ENCODE data around the gene COL5A1. TPM values are rescaled to one million over a fixed set of nuclear protein-coding genes. Genes with fewer than 3 reads are reported as not detected.

COL5A1 gene
- polyA plus RNA-seq, 1 donor (not counting 4 experiments of a cell fraction or from before 2014, with no cell fraction given), result 3.1 TPM

DNA sequence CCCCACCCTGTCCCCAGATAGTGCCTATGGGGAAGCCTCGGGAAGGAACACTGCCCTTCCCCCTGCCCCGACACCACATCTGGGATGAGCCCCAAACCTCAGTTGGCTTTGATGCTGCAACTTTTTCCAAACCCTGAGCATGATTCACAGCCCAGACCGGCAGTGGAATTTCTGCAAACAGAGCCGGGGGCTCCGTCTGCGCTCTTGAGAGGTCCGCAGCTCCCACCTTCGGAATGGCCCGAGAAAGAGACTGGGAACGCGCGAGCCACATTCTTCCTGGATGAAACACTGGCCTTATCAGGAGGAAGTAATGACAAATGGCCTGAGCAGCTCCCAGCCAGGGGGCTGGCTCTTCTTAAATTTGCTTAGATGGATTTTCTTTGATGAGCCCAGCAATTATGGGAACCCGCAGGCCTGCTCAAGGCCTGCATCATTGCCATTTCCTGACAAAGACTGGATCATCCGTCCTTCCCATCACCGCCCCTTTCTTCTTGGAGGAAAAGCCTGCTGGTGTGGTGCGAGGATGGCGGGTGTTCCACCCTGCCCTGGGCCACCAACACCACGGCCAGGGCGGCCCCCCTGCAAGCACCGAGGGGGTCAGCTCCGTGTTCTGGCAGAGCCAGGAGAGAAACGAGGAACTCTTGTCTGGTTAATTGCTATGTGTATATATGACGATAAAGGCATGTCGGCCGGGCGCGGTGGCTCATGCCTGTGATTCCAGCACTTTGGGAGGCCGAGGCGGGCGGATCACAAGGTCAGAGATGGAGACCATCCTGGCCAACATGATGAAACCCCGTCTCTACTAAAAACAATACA, 38.8 kb upstream of the COL5A1 start:
- H3K4me3 ChIP-seq (ENCODE audit: control insufficient read depth in 2 of 3, extremely low read depth in 1 of 3, insufficient read depth in 2 of 3, low read depth in 1 of 3, low read length in 3 of 3), result no peak overlapping the region
- no peak for FAIRE-seq
- no peak overlapping the region for H3K27ac ChIP-seq (ENCODE audit: control insufficient read depth, insufficient read depth, low read length)
- TF ChIP-seq EZH2 (IDR thresholded peaks at IDR 0.05; ENCODE audit: low read length), result no peak
- TF ChIP-seq, protein P1, sequence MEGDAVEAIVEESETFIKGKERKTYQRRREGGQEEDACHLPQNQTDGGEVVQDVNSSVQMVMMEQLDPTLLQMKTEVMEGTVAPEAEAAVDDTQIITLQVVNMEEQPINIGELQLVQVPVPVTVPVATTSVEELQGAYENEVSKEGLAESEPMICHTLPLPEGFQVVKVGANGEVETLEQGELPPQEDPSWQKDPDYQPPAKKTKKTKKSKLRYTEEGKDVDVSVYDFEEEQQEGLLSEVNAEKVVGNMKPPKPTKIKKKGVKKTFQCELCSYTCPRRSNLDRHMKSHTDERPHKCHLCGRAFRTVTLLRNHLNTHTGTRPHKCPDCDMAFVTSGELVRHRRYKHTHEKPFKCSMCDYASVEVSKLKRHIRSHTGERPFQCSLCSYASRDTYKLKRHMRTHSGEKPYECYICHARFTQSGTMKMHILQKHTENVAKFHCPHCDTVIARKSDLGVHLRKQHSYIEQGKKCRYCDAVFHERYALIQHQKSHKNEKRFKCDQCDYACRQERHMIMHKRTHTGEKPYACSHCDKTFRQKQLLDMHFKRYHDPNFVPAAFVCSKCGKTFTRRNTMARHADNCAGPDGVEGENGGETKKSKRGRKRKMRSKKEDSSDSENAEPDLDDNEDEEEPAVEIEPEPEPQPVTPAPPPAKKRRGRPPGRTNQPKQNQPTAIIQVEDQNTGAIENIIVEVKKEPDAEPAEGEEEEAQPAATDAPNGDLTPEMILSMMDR (optimal IDR thresholded peaks at IDR 0.05 in 1 of 3, IDR thresholded peaks at IDR 0.05 in 1 of 3, conservative IDR thresholded peaks at IDR 0.05 in 1 of 3; ENCODE audit: extremely low read depth in 1 of 3, insufficient read depth in 2 of 3, low read length in 3 of 3), result no peak
- dilution Hi-C loops (cut with MboI; ENCODE audit: extremely low pct_ligation_motif_present, low sequenced_read_pairs), result no loop called here
- DNase-seq (ENCODE audit: low read depth, low spot score), result no peak
- H2AFZ ChIP-seq (ENCODE audit: control insufficient read depth, low read length), result no peak overlapping the region
- no peak overlapping the region for H3K4me2 ChIP-seq (ENCODE audit: control insufficient read depth, extremely low read depth, insufficient read depth, low read depth, low read length)
- H3K4me1 ChIP-seq (ENCODE audit: control insufficient read depth, extremely low read depth, insufficient read depth, low read length), result no peaks in the 10 kb centered on the region
- no peak overlapping the region for H3K9ac ChIP-seq (ENCODE audit: control insufficient read depth, extremely low read depth, insufficient read depth, low read length)
- no peaks in the 10 kb centered on the region for H3K9me1 ChIP-seq (ENCODE audit: control insufficient read depth, extremely low read depth, insufficient read depth, low read length)
- no peaks in the 10 kb centered on the region for H3K36me3 ChIP-seq (ENCODE audit: control insufficient read depth in 2 of 2, extremely low read depth in 1 of 2, insufficient read depth in 2 of 2, low read length in 2 of 2)
- no peaks in the 10 kb centered on the region for H3K79me2 ChIP-seq (ENCODE audit: control insufficient read depth, insufficient read depth, low read length)
- peaks cover 2% of the 10 kb centered on the region for H3K9me3 ChIP-seq (ENCODE audit: control insufficient read depth, low read depth, low read length)
- no peaks in the 10 kb centered on the region for H4K20me1 ChIP-seq (ENCODE audit: control insufficient read depth, extremely low read depth, insufficient read depth, low read length)
- H3K27me3 ChIP-seq (ENCODE audit: control insufficient read depth, extremely low read depth, insufficient read depth, low read length), result peaks cover 18% of the 10 kb centered on the region

DNA sequence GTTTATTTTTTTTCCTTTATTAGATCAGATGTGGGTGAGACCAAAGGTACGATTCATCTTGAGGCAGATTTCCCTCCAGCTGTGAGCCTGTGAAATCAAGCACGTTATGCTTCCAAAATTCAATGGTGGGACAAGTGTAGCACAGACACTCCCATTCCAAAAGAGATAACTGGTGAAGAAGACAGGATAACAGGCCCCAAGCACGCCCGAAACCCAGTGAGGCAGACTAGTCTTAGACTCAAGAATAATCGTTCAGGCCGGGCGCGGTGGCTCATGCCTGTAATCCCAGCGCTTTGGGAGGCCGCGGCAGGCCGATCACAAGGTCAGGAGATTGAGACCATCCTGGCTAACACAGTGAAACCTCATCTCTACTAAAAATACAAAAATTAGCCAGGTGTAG, 36.8 kb upstream of the COL5A1 start:
- peaks cover 12% of the 10 kb centered on the region for H3K27me3 ChIP-seq (ENCODE audit: control insufficient read depth, extremely low read depth, insufficient read depth, low read length)
- no peaks in the 10 kb centered on the region for H3K36me3 ChIP-seq (ENCODE audit: control insufficient read depth in 2 of 2, extremely low read depth in 1 of 2, insufficient read depth in 2 of 2, low read length in 2 of 2)
- no peak for TF ChIP-seq EZH2 (IDR thresholded peaks at IDR 0.05; ENCODE audit: low read length)
- TF ChIP-seq, protein P1 (optimal IDR thresholded peaks at IDR 0.05 in 1 of 3, IDR thresholded peaks at IDR 0.05 in 1 of 3, conservative IDR thresholded peaks at IDR 0.05 in 1 of 3; ENCODE audit: extremely low read depth in 1 of 3, insufficient read depth in 2 of 3, low read length in 3 of 3), result no peak
- peaks cover 2% of the 10 kb centered on the region for H3K9me3 ChIP-seq (ENCODE audit: control insufficient read depth, low read depth, low read length)
- DNase-seq (ENCODE audit: low read depth, low spot score) (no peak), FAIRE-seq (no peak)
- no peaks in the 10 kb centered on the region for H3K79me2 ChIP-seq (ENCODE audit: control insufficient read depth, insufficient read depth, low read length)
- no peak overlapping the region for H3K4me2 ChIP-seq (ENCODE audit: control insufficient read depth, extremely low read depth, insufficient read depth, low read depth, low read length)
- dilution Hi-C loops (cut with MboI; ENCODE audit: extremely low pct_ligation_motif_present, low sequenced_read_pairs), result no loop called here
- H3K27ac ChIP-seq (ENCODE audit: control insufficient read depth, insufficient read depth, low read length), result no peak overlapping the region
- H3K9ac ChIP-seq (ENCODE audit: control insufficient read depth, extremely low read depth, insufficient read depth, low read length), result no peak overlapping the region
- no peaks in the 10 kb centered on the region for H3K4me1 ChIP-seq (ENCODE audit: control insufficient read depth, extremely low read depth, insufficient read depth, low read length)
- H3K9me1 ChIP-seq (ENCODE audit: control insufficient read depth, extremely low read depth, insufficient read depth, low read length), result no peaks in the 10 kb centered on the region
- H3K4me3 ChIP-seq (ENCODE audit: control insufficient read depth in 2 of 3, extremely low read depth in 1 of 3, insufficient read depth in 2 of 3, low read depth in 1 of 3, low read length in 3 of 3), result no peak overlapping the region
- H2AFZ ChIP-seq (ENCODE audit: control insufficient read depth, low read length), result no peak overlapping the region
- H4K20me1 ChIP-seq (ENCODE audit: control insufficient read depth, extremely low read depth, insufficient read depth, low read length), result no peaks in the 10 kb centered on the region
